CD8-positive, alpha-beta memory T cell (primary cell): ENCODE data around the gene PRAMEF12. TPM values are rescaled to one million over a fixed set of nuclear protein-coding genes. Genes with fewer than 3 reads are reported as not detected.
"Not testable (repeated sequence)": the region's sequence is repeated elsewhere in the genome, so short reads cannot be mapped to it uniquely, and the experiment has no call there.

Experiments used
- CTCF ChIA-PET: fragments of 350-600 bp; sonication (Branson Sonifier 250); formaldehyde crosslinking; loops from one replicate; lab custom pipeline; 2021; ENCODE audit warnings: antibody characterized with exemption; lab: Charles Lee
- POLR2A ChIA-PET: fragments of 350-600 bp; sonication (Branson Sonifier 250); formaldehyde crosslinking; loops from one replicate; lab custom pipeline; 2021; ENCODE audit warnings: antibody characterized with exemption; lab: Charles Lee
- DNase-seq, 5 donors: peaks; one replicate each; pipeline versions ENCODE4 v3.0.0 to v3.0.0-alpha.2; 2020 to 2022; ENCODE audit warnings: mixed read lengths in 1 of 5
- H3K27ac ChIP-seq: one replicate; pipeline ENCODE4 v1.7.0; 2013; ENCODE audit warnings: low read depth, mild to moderate bottlenecking, low read length, moderate library complexity
- H3K27me3 ChIP-seq: 2 replicates; pipeline ENCODE4 v1.7.0; 2013; ENCODE audit warnings: low read length, mild to moderate bottlenecking; ENCODE audit not compliant: insufficient read depth, poor library complexity, severe bottlenecking
- H3K36me3 ChIP-seq: 2 replicates; pipeline ENCODE4 v1.7.0; 2013; ENCODE audit warnings: mild to moderate bottlenecking, low read length, moderate library complexity; ENCODE audit not compliant: insufficient read depth
- H3K4me1 ChIP-seq: 2 replicates; pipeline ENCODE4 v1.7.0; 2013; ENCODE audit warnings: mild to moderate bottlenecking, low read length, moderate library complexity; ENCODE audit not compliant: insufficient read depth
- H3K4me3 ChIP-seq: 2 replicates; pipeline ENCODE4 v1.7.0; 2013; ENCODE audit warnings: mild to moderate bottlenecking, low read length
- H3K9me3 ChIP-seq: 2 replicates; pipeline ENCODE4 v1.7.0; 2013; ENCODE audit warnings: mild to moderate bottlenecking, low read length
- H3K27ac Mint-ChIP-seq, 8 donors: one replicate each; pipeline ENCODE4 v1.8.0; 2020 to 2021; ENCODE audit warnings: mixed read lengths in 8 of 8, mild to moderate bottlenecking in 6 of 8, inconsistent platforms in 3 of 8, moderate library complexity in 3 of 8
- H3K27me3 Mint-ChIP-seq, 2 donors: one replicate each; pipeline ENCODE4 v1.8.0; 2020 to 2021; ENCODE audit warnings: mixed read lengths in 2 of 2, mild to moderate bottlenecking in 1 of 2, moderate library complexity in 1 of 2
- H3K36me3 Mint-ChIP-seq, 3 donors: one replicate each; pipeline ENCODE4 v1.8.0; 2020 to 2021; ENCODE audit warnings: mixed read lengths in 3 of 3, inconsistent platforms in 1 of 3, mild to moderate bottlenecking in 1 of 3
- H3K4me1 Mint-ChIP-seq, 3 donors: one replicate each; pipeline ENCODE4 v1.8.0; 2020 to 2021; ENCODE audit warnings: mixed read lengths in 3 of 3, inconsistent platforms in 1 of 3, mild to moderate bottlenecking in 1 of 3
- H3K4me3 Mint-ChIP-seq, 7 donors: one replicate each; pipeline ENCODE4 v1.8.0; 2020 to 2021; ENCODE audit warnings: mixed read lengths in 7 of 7, mild to moderate bottlenecking in 6 of 7, moderate library complexity in 4 of 7, inconsistent platforms in 2 of 7
- H3K9me3 Mint-ChIP-seq, 5 donors: one replicate each; pipeline ENCODE4 v1.8.0; 2020 to 2022; ENCODE audit warnings: mixed read lengths in 5 of 5, mild to moderate bottlenecking in 3 of 5, moderate library complexity in 2 of 5, inconsistent platforms in 1 of 5
- polyA plus RNA-seq: library from polyadenylated mRNA; unstranded; fragments of 300-500 nt; fragmentation: Illumina TruSeq; gene quantifications from one replicate; pipeline ENCODE4 v1.2.3, GENCODE V29; 2021
- total RNA-seq, 2 experiments: library from RNA; stranded (reverse); gene quantifications; one replicate each; pipeline ENCODE4 v1.2.3, GENCODE V29; 2021

Gene PRAMEF12
- total and polyA plus RNA-seq, 3 experiments from 2014 or later = not detected

GRCh38 chr1:12784729-12785128 lies 11.2 kb downstream of the PRAMEF12 start:
- CTCF ChIA-PET, H3K36me3 Mint-ChIP-seq, H3K27ac ChIP-seq, H3K27me3 ChIP-seq, POLR2A ChIA-PET, H3K4me3 Mint-ChIP-seq, H3K4me1 Mint-ChIP-seq, H3K36me3 ChIP-seq, H3K4me1 ChIP-seq, H3K27ac Mint-ChIP-seq, H3K9me3 ChIP-seq, DNase-seq, H3K4me3 ChIP-seq, H3K27me3 Mint-ChIP-seq: not testable (repeated sequence)
- H3K9me3 Mint-ChIP-seq = peaks cover 15 to 43% (median 24%) of the 10 kb centered on the region in 5 donors

GRCh38 chr1:12791097-12791496 lies 17.6 kb downstream of the PRAMEF12 start, which contains the start of gene PRAMEF1:
Gene PRAMEF1 (plus strand): TSS chr1:12791397. CDS start chr1:12793228, 1,831 bp downstream.
- H3K4me1 Mint-ChIP-seq, H3K4me1 ChIP-seq: not testable (repeated sequence)

GRCh38 chr1:12798911-12799310 lies 25.4 kb downstream of the PRAMEF12 start:
- no peaks in the 10 kb centered on the region for H3K27me3 ChIP-seq
- no peaks in the 10 kb centered on the region for H3K36me3 ChIP-seq

More at GRCh38 chr1:12791097-12791496, 17.6 kb downstream of the PRAMEF12 start, which contains the start of gene PRAMEF1:
- POLR2A ChIA-PET, DNase-seq, H3K36me3 Mint-ChIP-seq, H3K9me3 ChIP-seq, H3K27me3 Mint-ChIP-seq, CTCF ChIA-PET, H3K4me3 Mint-ChIP-seq, H3K4me3 ChIP-seq, H3K27ac ChIP-seq, H3K36me3 ChIP-seq, H3K27me3 ChIP-seq, H3K27ac Mint-ChIP-seq: not testable (repeated sequence)
- peaks cover 0 to 11% (median 3%) of the 10 kb centered on the region in 5 donors for H3K9me3 Mint-ChIP-seq

GRCh38 chr1:12799730-12800129 lies 26.2 kb downstream of the PRAMEF12 start:
- no peaks in the 10 kb centered on the region for H3K4me1 Mint-ChIP-seq

More at GRCh38 chr1:12798911-12799310, 25.4 kb downstream of the PRAMEF12 start:
- Histone ChIP-seq H3K9me3 (no peaks in the 10 kb centered on the region), H3K4me3 (no peak overlapping the region), H3K4me1 (no peaks in the 10 kb centered on the region), H3K27ac (no peak overlapping the region)
- no peaks in the 10 kb centered on the region for H3K4me1 Mint-ChIP-seq
- ChIA-PET POLR2A (no interaction called here), CTCF (no interaction called here)
- no peak overlapping the region for H3K27ac Mint-ChIP-seq
- no peak for DNase-seq
- H3K9me3 Mint-ChIP-seq = peaks cover 0 to 3% (median 0%) of the 10 kb centered on the region in 5 donors
- peaks cover 0 to 8% of the 10 kb centered on the region in 2 donors for H3K27me3 Mint-ChIP-seq
- H3K36me3 Mint-ChIP-seq = no peaks in the 10 kb centered on the region
- no peak overlapping the region for H3K4me3 Mint-ChIP-seq

GRCh38 chr1:12809933-12810332 lies 36.4 kb downstream of the PRAMEF12 start:
- Histone ChIP-seq H3K36me3 (no peaks in the 10 kb centered on the region), H3K27me3 (no peaks in the 10 kb centered on the region), H3K4me1 (no peaks in the 10 kb centered on the region), H3K9me3 (no peaks in the 10 kb centered on the region), H3K27ac (peak overlapping the region; percentile 24), H3K4me3 (no peak overlapping the region)
- no peak for DNase-seq
- no peak overlapping the region for H3K27ac Mint-ChIP-seq
- H3K4me1 Mint-ChIP-seq = no peaks in the 10 kb centered on the region
- POLR2A ChIA-PET = no interaction called here
- CTCF ChIA-PET = no interaction called here
- H3K27me3 Mint-ChIP-seq = peaks cover 19 to 51% of the 10 kb centered on the region in 2 donors
- H3K9me3 Mint-ChIP-seq = peaks cover 4 to 11% (median 9%) of the 10 kb centered on the region in 5 donors
- H3K36me3 Mint-ChIP-seq = peaks cover 0 to 2% (median 0%) of the 10 kb centered on the region in 3 donors
- H3K4me3 Mint-ChIP-seq = no peak overlapping the region

More at GRCh38 chr1:12799730-12800129, 26.2 kb downstream of the PRAMEF12 start:
- Mint-ChIP-seq H3K27me3 (peaks cover 4 to 15% of the 10 kb centered on the region in 2 donors), H3K9me3 (peaks cover 0 to 5% (median 4%) of the 10 kb centered on the region in 5 donors), H3K4me3 (no peak overlapping the region), H3K36me3 (no peaks in the 10 kb centered on the region), H3K27ac (no peak overlapping the region)
- H3K4me1 ChIP-seq = no peaks in the 10 kb centered on the region
- H3K9me3 ChIP-seq = no peaks in the 10 kb centered on the region
- no peaks in the 10 kb centered on the region for H3K27me3 ChIP-seq
- no peak overlapping the region for H3K4me3 ChIP-seq
- POLR2A ChIA-PET = no interaction called here
- H3K36me3 ChIP-seq = no peaks in the 10 kb centered on the region
- DNase-seq = no peak
- CTCF ChIA-PET = no interaction called here
- H3K27ac ChIP-seq = no peak overlapping the region

GRCh38 chr1:12810691-12811408 lies 37.3 kb downstream of the PRAMEF12 start:
- H3K27me3 Mint-ChIP-seq = peaks cover 21 to 42% of the 10 kb centered on the region in 2 donors
- H3K4me3 Mint-ChIP-seq = no peak overlapping the region

GRCh38 chr1:12811409-12811784 lies 37.9 kb downstream of the PRAMEF12 start:
- peaks cover 0 to 5% (median 1%) of the 10 kb centered on the region in 5 donors for H3K9me3 Mint-ChIP-seq
- H3K4me3 Mint-ChIP-seq = no peak overlapping the region
- H3K4me3 ChIP-seq = no peak overlapping the region

More at GRCh38 chr1:12810691-12811408, 37.3 kb downstream of the PRAMEF12 start:
- peaks cover 0 to 2% (median 0%) of the 10 kb centered on the region in 3 donors for H3K36me3 Mint-ChIP-seq
- peak overlapping the region; percentile 24 for H3K27ac ChIP-seq
- DNase-seq = no peak
- no peaks in the 10 kb centered on the region for H3K27me3 ChIP-seq
- H3K4me1 ChIP-seq = no peaks in the 10 kb centered on the region
- peaks cover 0 to 6% (median 5%) of the 10 kb centered on the region in 5 donors for H3K9me3 Mint-ChIP-seq
- CTCF ChIA-PET = no interaction called here
- H3K4me3 ChIP-seq = no peak overlapping the region
- POLR2A ChIA-PET = no interaction called here
- no peaks in the 10 kb centered on the region for H3K4me1 Mint-ChIP-seq
- no peak overlapping the region for H3K27ac Mint-ChIP-seq
- H3K36me3 ChIP-seq = no peaks in the 10 kb centered on the region
- H3K9me3 ChIP-seq = no peaks in the 10 kb centered on the region

GRCh38 chr1:12819061-12819460 lies 45.5 kb downstream of the PRAMEF12 start:
- H3K4me1 Mint-ChIP-seq, H3K27ac ChIP-seq, H3K27ac Mint-ChIP-seq, H3K4me1 ChIP-seq, H3K9me3 ChIP-seq, CTCF ChIA-PET, H3K36me3 Mint-ChIP-seq, POLR2A ChIA-PET, H3K4me3 ChIP-seq, H3K36me3 ChIP-seq, H3K9me3 Mint-ChIP-seq, H3K4me3 Mint-ChIP-seq, H3K27me3 ChIP-seq, DNase-seq: not testable (repeated sequence)
- H3K27me3 Mint-ChIP-seq = peaks cover 11 to 24% of the 10 kb centered on the region in 2 donors

More at GRCh38 chr1:12811409-12811784, 37.9 kb downstream of the PRAMEF12 start:
- no peak for DNase-seq
- Histone ChIP-seq H3K27ac (no peak overlapping the region), H3K36me3 (no peaks in the 10 kb centered on the region), H3K4me1 (no peaks in the 10 kb centered on the region), H3K27me3 (no peaks in the 10 kb centered on the region), H3K9me3 (no peaks in the 10 kb centered on the region)
- Mint-ChIP-seq H3K4me1 (no peaks in the 10 kb centered on the region), H3K27ac (no peak overlapping the region), H3K27me3 (peaks cover 18 to 36% of the 10 kb centered on the region in 2 donors), H3K36me3 (peaks cover 0 to 2% (median 0%) of the 10 kb centered on the region in 3 donors)
- CTCF ChIA-PET = no interaction called here
- POLR2A ChIA-PET = no interaction called here
